Measurements from ENCODE around the gene ATP6V1C2.
"Not testable (repeated sequence)": the region's sequence is repeated elsewhere in the genome, so short reads cannot be mapped to it uniquely, and the experiment has no call there.

ATP6V1C2 gene

GRCh38 chr2:10771786-10772185, 50.4 kb downstream of the ATP6V1C2 start:
- DNase-seq, result no peak

- DNase-seq, result no peak
Observed at GRCh38 chr2:10772201-10772867, 50.9 kb downstream of the ATP6V1C2 start.

GRCh38 chr2:10772868-10773215, 51.4 kb downstream of the ATP6V1C2 start:
- no peak for DNase-seq

- DNase-seq, result no peak
Observed at GRCh38 chr2:10773821-10774341, 52.5 kb downstream of the ATP6V1C2 start.

- DNase-seq, result no peak
Observed at GRCh38 chr2:10774394-10774793, 53.0 kb downstream of the ATP6V1C2 start.

GRCh38 chr2:10775021-10775780, 53.8 kb downstream of the ATP6V1C2 start:
- DNase-seq, result no peak

- DNase-seq, result no peak
Observed at GRCh38 chr2:10775831-10776230, 54.4 kb downstream of the ATP6V1C2 start.

GRCh38 chr2:10776231-10776977, 55.0 kb downstream of the ATP6V1C2 start:
- no peak for DNase-seq

GRCh38 chr2:10777111-10777841, 55.8 kb downstream of the ATP6V1C2 start:
- DNase-seq, result no peak

- no peak for DNase-seq
Observed at GRCh38 chr2:10777842-10778723, 56.7 kb downstream of the ATP6V1C2 start.

- DNase-seq, result no peak
Observed at GRCh38 chr2:10778724-10779115, 57.3 kb downstream of the ATP6V1C2 start.

GRCh38 chr2:10779776-10780490, 58.5 kb downstream of the ATP6V1C2 start:
- no peak for DNase-seq

GRCh38 chr2:10780491-10780820, 59.0 kb downstream of the ATP6V1C2 start:
- no peak for DNase-seq

GRCh38 chr2:10780821-10781220, 59.4 kb downstream of the ATP6V1C2 start:
- DNase-seq, result not testable (repeated sequence)

GRCh38 chr2:10781746-10782145, 60.3 kb downstream of the ATP6V1C2 start:
- no peak for DNase-seq

GRCh38 chr2:10783421-10783820, 62.0 kb downstream of the ATP6V1C2 start:
- no peak for DNase-seq

GRCh38 chr2:10784719-10785118, 63.3 kb downstream of the ATP6V1C2 start:
- DNase-seq, result no peak

GRCh38 chr2:10785260-10785659, 63.8 kb downstream of the ATP6V1C2 start:
- DNase-seq, result no peak

GRCh38 chr2:10786240-10786982, 65.0 kb downstream of the ATP6V1C2 start:
- DNase-seq, result no peak

GRCh38 chr2:10787176-10787968, 65.9 kb downstream of the ATP6V1C2 start:
- DNase-seq, result peak; percentile 53
